HL-60 (cell line): ENCODE measurements around the gene HDAC9.
A peak's percentile ranks its signal among the peaks of the same experiment; 100 is the strongest.

Experiments used
- DNase-seq, 2 experiments: peaks; one replicate each; pipeline ENCODE4 v3.0.0-alpha.2; 2010 to 2020; ENCODE audit warnings: low read depth in 1 of 2, low spot score in 1 of 2
- H3K27ac ChIP-seq: fragments of 250-450 bp; sonication (Bioruptor Pico); replicated peaks from 2 replicates; pipeline ENCODE4 v1.5.1; 2020; ENCODE audit warnings: mild to moderate bottlenecking, moderate library complexity
- H3K27me3 ChIP-seq: fragments of 250-450 bp; sonication (Bioruptor Pico); 2 replicates; pipeline ENCODE4 v1.5.1; 2021; ENCODE audit warnings: mild to moderate bottlenecking, moderate library complexity; ENCODE audit not compliant: insufficient read depth, poor library complexity, severe bottlenecking
- H3K4me3 ChIP-seq: replicated peaks from 2 replicates; pipeline ENCODE4 v1.5.1; 2011; ENCODE audit warnings: mild to moderate bottlenecking, control low read depth, low read length; ENCODE audit not compliant: insufficient read depth
- CTCF ChIP-seq: IDR thresholded peaks from one replicate; pipeline ENCODE4 v1.5.1; 2011; ENCODE audit warnings: low read length, control low read depth, inconsistent platforms; ENCODE audit not compliant: insufficient read depth
- GABPA ChIP-seq: IDR thresholded peaks from 2 replicates; pipeline ENCODE4 v1.6.1; 2012; ENCODE audit warnings: low read depth
- POLR2AphosphoS5 ChIP-seq: IDR thresholded peaks from 2 replicates; pipeline ENCODE4 v1.6.1; 2012; ENCODE audit warnings: low read depth
- SPI1 ChIP-seq: IDR thresholded peaks from 2 replicates; pipeline ENCODE4 v1.6.1; 2012; ENCODE audit warnings: low read depth, mild to moderate bottlenecking, borderline replicate concordance
- TF ChIP-seq, protein P1 (sequence below): IDR thresholded peaks from 2 replicates; pipeline ENCODE4 v1.6.1; 2012; ENCODE audit warnings: low read depth; ENCODE audit not compliant: insufficient replicate concordance

HDAC9 gene

GRCh38 chr7:18667466-18667865 lies 171.9 kb downstream of the HDAC9 start:
- 0 out of 2 replicates have a peak, but pooled peaks have one; percentile 11 for TF ChIP-seq SPI1
- TF ChIP-seq GABPA = no peak
- DNase-seq = no peak
- no peak overlapping the region for H3K4me3 ChIP-seq
- no peaks in the 10 kb centered on the region for H3K27me3 ChIP-seq
- H3K27ac ChIP-seq = no peak overlapping the region

DNA sequence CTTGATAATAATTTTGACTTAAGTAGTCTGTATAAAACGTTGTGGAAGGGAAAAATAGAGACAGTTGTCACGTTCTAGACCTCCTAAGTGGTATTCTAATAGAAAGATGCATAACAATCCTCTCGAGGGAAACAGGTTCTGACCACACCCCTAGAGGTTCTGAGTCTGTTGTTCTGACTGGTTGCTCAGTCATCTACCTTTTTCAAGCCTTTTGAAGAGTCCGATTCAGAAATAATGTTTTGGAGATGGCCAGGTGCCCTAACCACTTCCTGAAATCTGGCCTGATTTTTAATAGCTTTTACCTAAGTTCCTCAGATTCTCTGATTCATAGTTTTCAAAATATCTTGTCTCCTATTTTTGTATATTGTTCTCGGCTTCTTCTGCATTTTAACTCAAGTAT lies 175.6 kb downstream of the HDAC9 start:
- no peak overlapping the region for H3K4me3 ChIP-seq
- DNase-seq = no peak
- no peaks in the 10 kb centered on the region for H3K27me3 ChIP-seq
- no peak overlapping the region for H3K27ac ChIP-seq
- TF ChIP-seq GABPA (no peak), CTCF (no peak), SPI1 (no peak), POLR2AphosphoS5 (no peak)
- TF ChIP-seq, protein P1, sequence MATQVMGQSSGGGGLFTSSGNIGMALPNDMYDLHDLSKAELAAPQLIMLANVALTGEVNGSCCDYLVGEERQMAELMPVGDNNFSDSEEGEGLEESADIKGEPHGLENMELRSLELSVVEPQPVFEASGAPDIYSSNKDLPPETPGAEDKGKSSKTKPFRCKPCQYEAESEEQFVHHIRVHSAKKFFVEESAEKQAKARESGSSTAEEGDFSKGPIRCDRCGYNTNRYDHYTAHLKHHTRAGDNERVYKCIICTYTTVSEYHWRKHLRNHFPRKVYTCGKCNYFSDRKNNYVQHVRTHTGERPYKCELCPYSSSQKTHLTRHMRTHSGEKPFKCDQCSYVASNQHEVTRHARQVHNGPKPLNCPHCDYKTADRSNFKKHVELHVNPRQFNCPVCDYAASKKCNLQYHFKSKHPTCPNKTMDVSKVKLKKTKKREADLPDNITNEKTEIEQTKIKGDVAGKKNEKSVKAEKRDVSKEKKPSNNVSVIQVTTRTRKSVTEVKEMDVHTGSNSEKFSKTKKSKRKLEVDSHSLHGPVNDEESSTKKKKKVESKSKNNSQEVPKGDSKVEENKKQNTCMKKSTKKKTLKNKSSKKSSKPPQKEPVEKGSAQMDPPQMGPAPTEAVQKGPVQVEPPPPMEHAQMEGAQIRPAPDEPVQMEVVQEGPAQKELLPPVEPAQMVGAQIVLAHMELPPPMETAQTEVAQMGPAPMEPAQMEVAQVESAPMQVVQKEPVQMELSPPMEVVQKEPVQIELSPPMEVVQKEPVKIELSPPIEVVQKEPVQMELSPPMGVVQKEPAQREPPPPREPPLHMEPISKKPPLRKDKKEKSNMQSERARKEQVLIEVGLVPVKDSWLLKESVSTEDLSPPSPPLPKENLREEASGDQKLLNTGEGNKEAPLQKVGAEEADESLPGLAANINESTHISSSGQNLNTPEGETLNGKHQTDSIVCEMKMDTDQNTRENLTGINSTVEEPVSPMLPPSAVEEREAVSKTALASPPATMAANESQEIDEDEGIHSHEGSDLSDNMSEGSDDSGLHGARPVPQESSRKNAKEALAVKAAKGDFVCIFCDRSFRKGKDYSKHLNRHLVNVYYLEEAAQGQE = no peak

DNA sequence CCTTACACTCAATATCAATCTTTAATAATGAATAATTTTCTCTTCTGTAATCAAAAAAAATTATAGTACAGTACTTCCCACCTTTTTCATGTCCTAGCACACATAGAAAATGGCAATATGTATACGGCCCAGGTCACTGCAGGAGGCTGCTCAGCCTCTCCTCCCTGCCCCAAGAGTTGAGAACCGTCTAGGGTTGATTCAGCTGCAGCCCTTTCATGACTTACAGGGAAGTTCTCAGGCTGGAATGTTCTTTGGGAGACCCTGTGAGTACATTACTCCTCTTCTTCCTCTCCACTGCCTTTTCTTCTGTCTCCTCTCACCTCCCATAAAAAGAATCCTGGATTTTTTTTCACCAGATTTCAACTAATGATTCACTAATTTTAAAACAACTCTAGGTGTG lies 180.0 kb downstream of the HDAC9 start:
- TF ChIP-seq, protein P1 = no peak
- TF ChIP-seq SPI1 (no peak), POLR2AphosphoS5 (no peak), CTCF (no peak), GABPA (no peak)
- no peak overlapping the region for H3K27ac ChIP-seq
- no peak for DNase-seq

DNA sequence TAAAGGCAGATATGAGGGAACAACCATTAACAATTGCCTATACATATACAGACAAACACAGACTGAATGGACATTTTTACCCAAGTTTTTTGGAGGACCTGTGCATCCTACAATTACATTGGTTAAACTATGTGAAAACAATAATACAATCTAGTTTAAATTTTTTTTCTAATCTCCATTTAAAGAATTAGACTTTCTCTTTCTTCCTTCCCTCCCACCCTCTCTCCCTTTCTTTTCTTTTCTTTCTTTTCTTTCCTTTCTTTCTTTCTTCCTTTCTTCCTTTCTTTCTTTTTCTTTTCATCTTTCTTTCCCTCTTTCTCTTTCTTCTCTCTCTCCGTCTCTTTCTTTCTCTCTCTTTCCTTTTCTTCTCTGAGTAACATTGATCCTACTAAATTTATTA lies 183.7 kb downstream of the HDAC9 start:
- Histone ChIP-seq H3K27me3 (no peaks in the 10 kb centered on the region), H3K4me3 (no peak overlapping the region), H3K27ac (no peak overlapping the region)
- no peak for DNase-seq
- TF ChIP-seq, protein P1 = no peak
- TF ChIP-seq SPI1 (no peak), CTCF (no peak), POLR2AphosphoS5 (no peak), GABPA (no peak)

More for the DNA sequence above, 180.0 kb downstream of the HDAC9 start:
- Histone ChIP-seq H3K4me3 (no peak overlapping the region), H3K27me3 (no peaks in the 10 kb centered on the region)
